ENCODE results near the gene ITPR1.

Gene ITPR1

DNA sequence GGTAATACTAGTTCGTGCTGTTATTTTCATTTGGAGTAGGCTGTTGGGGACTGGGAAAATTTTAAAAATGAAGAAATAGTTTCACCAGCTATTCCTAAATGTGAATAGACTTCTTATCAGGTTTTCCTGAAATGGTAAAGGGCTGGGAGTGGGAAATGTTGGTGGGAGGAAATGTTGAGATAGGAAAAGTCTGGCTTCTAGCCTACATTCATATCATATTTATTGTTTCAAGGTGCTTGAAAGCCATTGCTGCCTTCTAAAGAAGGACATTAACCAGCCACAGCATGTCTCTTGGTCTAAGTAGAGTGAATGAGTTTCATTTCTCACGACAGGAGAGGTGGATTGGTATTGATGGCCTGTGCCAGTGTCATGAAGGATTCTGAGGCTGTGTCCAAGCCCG, 288.9 kb downstream of the ITPR1 start:
- no peak for DNase-seq (ENCODE audit: low read depth)

DNA sequence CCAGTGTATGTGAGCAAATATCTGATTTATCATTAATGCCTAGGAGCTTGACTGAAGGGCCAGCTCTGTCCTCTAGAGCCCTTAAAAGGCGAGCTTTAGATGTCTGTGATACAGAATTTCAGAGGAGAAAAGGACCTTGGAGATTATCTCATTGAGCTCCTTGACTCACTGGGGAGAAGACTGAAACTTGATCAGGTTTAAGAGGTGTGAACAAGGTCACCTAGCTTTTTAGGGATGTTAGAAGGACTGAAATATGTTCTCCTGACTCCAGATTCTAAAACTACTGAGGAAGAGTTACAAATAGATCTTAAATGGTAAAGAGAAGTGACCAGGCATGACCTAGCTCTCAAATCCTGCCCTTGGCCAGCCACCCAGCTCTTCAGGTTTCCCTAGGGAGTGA, 292.4 kb downstream of the ITPR1 start:
- DNase-seq (ENCODE audit: low read depth) = no peak

DNA sequence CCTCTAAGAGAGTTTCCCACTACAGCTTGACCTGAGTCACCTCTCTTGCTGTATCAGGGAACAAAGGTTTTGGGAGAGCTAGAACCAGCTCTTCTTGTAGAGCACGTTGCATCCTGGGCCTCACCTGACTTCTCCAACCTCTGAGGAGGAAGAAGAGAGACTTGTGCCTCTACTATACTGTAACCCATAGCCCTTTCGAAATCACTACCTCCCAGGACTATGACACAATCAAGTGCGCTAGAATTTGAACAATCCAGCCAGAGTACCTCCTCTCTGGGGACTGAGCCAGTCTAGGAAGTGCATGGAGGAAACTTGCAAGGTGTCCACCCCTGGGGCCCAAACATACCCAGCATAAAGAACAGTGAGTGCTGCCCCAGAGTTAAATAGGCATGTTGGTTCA, 293.3 kb downstream of the ITPR1 start:
- no peak for DNase-seq (ENCODE audit: low read depth)

DNA sequence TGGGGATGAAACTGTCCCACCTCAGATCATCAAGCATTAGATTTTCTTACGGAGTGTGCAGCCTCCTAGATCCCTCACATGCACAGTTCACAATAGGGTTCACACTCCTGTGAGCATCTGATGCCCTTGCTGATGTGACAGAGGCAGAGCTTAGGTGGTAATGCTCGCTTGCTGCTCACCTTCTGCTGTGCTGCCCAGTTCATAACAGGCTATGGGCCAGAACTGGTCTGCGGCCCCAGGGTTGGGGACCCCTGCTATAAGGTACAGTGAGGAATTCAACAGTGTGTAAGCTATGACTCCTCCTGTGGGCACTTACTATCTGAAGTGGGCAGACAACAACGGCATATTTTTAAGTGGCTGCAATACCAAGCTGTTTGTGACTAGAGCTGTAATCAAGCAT, 298.2 kb downstream of the ITPR1 start:
- no peak for DNase-seq (ENCODE audit: low read depth)

DNA sequence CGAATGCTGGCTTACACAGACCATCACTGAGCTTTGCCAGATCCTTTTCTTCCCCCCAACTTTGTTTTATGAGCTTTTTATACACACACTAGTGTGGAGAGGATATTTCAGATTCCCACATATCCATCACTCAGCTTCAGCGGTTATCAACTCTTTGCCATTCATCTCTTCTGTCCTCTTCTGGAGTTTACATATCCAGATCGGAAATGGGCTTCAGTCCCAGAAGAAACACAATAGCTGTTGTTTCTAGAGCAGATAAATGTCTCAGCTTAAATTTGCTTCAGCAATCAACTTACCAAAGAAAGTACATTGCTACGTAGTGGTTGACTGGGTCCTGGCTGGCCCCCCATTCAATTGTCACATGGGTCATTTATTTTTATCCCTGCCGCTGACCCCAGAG, 300.2 kb downstream of the ITPR1 start:
- DNase-seq (ENCODE audit: low read depth) = no peak

DNA sequence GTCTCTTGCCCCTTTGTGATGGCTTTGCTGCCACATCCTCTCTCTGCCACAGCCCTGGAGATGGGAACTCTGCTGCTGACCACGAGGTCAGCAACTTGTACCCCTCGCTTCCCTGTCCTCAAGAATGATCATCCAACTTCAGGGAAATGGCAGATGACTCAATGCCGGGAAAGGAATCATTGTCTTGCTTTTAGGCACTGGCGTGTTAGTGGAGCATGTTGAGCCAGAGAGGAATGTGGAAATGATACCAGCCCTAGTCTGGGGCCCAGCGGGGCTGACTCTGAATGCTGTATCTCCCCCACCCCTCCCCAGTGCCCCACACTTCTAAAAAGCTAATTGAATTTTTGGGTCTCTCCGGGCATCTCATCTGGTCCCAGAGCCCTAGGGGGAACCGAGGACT, 301.2 kb downstream of the ITPR1 start:
- DNase-seq (ENCODE audit: low read depth) = no peak

DNA sequence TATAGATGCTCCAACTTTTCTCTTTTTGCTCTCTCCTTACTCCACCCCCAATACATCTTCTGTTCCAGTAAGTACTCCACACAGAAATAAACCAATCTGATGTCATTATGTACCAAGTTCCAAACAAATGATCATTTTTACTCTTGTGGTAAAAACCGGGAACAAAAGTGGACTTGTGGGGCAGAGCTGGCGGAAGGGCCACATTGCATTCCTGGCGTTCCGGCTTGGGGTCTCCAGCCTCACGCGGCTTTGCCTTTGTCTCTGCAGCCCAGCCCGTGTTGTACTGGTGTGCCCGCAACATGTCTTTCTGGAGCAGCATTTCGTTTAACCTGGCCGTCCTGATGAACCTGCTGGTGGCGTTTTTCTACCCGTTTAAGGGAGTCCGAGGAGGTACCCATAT, 301.6 kb downstream of the ITPR1 start:
- DNase-seq (ENCODE audit: low read depth) = no peak

DNA sequence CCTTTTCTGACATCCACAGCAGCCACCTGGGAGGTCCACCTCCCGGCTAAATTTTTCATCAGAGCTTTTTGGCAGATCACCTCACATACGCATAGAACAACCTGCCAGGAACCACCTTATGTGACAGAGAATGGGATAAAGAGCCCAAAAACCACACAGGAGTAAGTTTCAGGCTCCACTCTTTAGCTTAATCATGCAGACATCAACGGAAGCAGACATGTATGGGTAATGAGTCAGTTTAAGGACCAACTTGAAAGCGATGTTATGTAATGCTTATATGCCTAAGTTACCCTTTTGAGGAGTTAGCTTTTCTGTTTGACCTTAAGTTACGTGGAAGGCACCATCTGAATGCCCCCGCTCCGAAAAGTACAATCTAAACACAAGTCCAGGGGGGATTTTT, 302.8 kb downstream of the ITPR1 start:
- DNase-seq (ENCODE audit: low read depth) = peak; percentile 15

DNA sequence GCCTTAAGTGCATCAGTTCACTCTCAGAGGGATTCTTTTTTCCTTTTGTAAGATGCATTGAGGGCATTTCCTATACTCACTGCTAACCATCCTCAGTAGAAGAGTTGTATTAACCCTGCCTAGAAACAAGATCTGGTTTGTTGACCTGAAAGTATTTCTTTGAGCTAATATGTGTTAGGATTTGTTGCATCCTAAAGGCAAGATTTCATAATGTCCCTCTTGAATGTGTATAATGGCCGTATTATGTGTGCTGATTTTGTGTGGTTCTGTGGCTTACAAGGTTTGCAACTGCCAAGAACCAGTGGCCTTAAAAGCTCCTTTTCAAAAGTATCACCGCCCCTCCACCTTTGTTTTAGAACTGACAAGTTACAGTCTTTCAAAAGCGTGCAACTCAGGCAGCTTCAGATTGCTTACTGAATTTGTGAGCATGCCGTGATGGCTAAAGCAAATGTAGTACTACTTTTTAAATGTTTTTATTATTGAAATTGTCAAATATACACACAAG, 304.1 kb downstream of the ITPR1 start:
- no peak for DNase-seq (ENCODE audit: low read depth)

DNA sequence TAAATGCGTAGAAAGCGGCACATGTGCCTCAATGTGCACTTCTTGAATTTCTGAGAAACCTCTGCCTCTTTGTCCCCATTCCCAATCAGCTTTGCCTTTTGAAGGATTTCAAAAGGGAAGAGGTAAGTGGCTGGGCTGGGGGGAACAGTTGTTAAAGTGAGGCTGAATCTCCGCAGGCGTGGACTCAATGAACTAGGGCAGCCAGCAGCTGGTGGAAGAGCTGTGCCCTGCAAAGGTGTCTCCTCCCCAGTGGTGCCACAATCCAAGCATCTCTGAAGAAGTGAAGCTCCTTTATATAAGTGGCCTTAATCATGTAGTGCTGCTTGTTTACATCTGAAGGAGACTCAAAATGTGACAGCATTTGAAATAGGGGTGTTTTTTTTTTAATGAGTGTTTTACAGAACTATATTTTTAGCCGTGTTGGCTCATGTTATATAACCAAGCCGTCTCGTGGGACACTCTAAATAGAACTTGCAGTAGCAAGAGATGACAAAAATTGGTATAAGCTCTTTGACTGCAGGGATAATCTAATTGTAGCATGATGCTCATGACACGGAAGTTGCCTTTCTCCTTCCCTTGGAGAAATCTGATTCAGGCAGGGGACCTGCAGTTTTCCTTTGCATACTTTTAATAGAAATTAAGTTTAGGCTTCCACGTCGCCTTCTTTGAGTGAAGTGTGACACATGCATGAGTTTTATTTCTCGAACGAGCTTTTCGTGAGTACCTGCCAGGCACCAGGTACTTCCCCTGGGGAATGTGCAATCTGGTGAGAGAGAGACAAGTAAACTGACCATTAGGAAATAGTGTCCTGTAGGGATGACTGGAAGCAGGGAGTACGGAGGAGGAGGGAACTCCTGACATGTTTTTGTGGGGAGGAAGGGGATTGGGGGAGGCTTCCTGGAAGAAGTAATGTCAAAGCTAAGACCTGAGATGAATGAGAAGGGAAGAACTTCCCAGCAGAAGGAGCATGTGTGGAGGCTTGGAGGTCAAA, 306.4 kb downstream of the ITPR1 start:
- no peak for DNase-seq (ENCODE audit: low read depth)

DNA sequence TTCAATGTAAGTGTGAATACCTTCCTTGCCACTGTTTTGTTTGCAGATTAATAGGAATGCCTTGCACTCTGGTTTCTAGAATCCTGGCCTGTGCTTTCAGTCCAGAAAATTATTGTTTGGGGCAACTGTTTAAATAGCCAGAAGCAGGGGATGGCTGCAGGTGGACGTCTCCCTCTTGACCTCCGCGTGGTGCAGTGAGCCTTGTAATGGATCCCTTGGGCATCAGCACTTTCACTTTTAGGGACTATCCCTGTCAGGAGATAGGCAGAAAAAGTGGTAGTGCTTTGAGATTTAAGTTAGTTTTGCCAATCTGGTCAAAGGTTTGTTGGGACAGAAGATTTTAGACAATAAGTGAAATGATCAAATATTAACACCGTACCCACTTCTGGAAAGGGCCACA, 307.4 kb downstream of the ITPR1 start:
- no peak for DNase-seq (ENCODE audit: low read depth)

DNA sequence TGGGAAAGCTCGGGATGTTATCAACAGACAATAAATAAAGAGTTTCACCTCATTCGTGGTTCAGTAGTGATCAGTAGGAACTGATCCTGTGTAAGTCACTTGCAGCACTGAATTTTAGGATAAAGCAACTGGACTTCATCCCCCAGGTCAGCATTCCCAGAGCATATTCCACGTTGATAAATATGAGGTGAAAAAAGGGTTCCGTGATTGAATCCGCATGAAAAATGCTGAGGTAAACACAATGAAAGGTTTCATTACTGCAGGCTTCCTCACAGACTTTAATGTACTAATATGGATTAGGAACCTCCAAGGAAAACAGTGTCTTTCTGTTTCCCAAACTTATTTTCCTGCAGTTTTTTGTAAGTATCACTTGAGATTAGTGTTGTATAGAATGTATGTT, 308.7 kb downstream of the ITPR1 start:
- DNase-seq (ENCODE audit: low read depth) = no peak

DNA sequence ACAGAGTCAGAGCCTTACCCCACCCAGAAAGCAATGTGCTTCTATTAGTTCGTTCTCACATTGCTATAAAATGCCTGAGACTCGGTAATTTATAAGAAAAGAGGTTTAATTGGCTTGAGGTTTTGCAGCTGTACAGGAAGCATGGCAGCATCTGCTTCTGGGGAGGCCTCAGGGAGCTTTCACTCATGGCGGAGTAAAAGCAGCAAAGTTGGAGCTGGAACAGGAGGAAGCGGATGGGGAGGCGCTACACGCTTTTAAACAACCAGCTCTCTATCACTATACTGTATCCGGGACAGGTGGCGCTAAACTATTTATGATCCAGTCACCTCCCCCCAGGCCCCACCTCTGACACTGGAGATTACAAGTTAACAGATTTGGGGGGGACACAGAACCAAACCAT, 309.8 kb downstream of the ITPR1 start:
- no peak for DNase-seq (ENCODE audit: low read depth)

DNA sequence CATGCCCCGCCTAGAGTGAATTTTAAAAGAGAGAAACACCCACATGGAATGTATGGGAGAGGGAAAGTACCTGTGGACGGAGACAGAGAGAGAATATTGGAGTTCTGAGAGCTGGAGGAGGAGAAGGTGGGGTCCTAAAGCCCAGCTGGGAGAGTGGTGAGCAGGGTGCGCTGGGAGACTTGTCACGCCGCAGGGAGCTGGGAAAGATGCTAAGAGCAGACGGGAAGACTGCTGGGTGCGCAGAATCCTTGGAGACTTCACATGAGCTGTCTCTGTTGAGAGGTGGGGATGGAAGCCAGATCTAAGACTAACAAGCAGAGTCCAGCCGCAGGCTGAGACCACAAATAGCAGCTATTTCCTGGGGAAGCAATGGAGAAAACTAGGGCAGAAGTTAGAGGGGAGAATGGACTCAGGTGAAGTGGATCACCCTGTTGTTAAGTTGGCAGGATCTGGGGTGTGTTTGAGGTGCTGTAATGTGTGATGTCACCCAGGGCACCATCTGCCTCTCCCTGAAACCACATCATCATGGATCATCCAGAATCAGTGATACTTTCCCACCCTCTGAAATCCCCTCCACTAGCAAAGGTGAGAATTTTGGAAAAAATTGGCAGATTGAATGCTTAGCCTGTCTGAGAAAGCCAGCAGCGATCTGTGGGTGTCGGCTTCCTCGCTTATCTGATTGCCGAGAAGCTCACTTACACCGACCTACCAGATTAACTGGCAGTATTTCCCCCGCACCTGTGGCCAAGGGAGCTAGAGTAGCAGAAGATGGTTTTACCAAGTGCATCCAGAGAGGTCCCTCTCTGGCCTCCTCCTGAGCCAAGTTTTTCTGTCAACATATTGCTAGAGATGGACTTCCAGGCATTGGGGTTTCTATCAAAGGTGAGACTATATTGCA, 311.3 kb downstream of the ITPR1 start:
- no peak for DNase-seq (ENCODE audit: low read depth)

DNA sequence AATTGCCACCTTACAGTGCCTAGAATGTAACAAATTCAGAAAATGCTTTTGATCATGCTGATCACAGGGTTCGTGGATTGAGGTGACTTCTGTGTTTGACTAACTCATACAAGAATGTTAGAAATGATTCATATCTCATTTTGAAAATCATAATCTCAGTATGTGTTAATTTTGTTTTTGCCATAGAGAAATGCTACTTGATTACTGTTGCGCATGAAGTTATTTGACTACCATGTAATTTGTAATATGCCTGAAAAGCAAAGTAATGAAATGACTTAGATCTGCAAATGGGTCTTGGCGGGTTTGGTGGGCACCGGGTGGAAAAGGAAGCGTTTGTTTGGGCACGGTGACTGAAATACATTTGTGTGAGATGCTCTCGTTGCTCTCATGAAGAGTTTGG, 312.5 kb downstream of the ITPR1 start:
- DNase-seq (ENCODE audit: low read depth) = no peak

DNA sequence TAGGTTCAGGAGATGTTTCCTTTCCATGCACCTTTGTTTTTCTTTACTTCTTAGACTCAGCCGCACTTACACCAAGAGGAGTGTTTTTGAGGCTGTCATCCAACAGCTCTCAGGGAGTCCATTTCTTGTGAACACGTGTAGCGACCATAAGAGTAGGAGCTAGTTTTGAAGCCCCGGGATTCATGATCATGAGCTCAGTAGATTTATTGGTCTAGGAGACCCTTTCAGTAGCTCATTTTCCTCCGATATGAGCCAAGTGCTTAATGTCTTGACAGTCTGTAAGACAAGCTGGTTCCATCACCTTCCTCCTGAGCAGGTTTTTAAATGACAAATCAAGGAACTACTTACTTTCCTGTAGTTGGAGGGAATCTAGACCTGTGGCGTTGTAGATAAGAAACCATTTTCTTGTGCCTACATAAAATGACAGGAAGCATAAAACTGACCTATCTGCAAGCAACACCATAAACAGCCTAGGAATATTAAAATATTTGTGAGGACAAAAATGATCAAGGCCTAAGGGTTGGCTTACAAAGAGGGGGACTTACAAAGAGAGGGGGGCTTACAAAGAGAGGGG, 313.5 kb downstream of the ITPR1 start:
- DNase-seq (ENCODE audit: low read depth) = no peak

DNA sequence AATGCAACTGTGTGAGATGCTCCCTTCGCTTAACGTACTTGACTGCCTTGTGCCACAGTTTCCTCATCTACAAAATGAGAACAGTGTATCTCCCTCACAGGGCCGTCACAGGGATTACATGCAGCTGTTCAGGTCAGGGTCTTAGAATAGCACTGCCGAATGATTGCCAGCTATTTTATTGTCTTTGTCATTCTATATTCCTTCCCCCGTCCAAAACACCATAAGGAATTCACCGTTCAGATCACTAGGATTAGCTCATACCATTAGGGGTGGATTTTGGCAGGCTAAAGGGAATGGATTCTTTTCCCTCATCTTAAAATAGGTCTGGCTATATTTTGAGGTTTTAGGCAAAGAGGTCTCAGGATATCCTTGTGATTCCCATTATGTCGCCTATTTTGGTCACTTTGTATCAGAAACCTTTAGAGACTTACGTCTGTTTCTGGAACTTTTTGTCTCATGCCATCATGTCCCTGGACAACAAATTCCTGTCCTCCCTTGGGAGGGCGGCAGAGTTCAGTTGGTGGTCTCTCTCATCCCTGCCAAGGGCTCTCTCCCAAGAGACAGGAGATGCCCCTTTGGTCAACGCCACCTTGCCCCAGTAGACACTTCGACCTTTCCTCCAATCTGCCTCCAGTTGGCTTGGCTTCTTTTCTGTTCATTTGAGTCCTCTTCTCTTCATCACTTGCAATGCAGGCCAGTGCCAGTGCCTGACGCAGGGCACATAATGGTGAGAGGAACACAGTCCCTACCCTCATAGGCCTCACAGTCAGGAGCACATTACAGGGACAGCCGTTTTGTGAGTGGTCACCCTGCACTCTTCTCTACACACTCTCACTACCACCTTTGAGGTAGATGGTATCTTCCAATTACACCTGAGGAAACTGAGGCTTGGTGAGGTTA, 314.5 kb downstream of the ITPR1 start:
- no peak for DNase-seq (ENCODE audit: low read depth)

DNA sequence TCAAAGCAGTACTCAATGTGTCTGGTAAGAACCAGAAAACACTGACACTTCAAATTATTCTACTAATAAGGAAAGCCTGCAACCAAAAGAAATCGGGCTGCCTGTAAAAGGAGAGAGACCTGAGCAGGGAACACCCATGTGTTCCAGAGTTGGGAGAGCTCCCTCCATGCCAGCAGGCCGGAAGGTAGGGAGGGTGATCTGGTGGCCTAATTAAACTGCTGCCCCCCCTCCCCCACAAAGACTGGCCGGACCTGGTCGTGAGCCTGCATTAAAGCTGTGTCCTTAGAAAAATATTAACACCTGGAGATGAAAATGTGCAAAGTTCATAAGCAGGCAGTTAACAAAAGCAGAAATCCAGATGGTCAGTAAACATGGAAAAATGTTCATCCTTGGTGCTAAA, 315.5 kb downstream of the ITPR1 start:
- DNase-seq (ENCODE audit: low read depth) = no peak

DNA sequence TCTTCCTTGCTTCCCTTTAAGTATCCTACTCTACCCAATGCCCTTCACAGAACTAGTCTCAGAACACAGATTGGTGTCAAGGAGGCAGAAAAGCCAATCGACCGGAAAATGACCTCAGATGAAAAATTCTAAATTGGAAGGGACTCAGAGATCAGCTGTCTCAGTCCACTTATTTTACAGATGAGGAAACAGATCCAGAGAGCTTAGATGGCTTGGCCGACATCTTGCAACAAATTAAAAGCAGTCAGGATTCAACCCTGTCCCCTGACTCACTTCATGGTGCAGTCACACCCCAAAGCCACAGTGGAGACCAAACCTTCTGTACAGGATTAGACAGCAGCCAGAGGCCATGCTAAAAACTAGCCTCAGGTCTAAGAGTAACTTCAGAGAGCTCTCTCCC, 316.8 kb downstream of the ITPR1 start:
- DNase-seq (ENCODE audit: low read depth) = no peak

DNA sequence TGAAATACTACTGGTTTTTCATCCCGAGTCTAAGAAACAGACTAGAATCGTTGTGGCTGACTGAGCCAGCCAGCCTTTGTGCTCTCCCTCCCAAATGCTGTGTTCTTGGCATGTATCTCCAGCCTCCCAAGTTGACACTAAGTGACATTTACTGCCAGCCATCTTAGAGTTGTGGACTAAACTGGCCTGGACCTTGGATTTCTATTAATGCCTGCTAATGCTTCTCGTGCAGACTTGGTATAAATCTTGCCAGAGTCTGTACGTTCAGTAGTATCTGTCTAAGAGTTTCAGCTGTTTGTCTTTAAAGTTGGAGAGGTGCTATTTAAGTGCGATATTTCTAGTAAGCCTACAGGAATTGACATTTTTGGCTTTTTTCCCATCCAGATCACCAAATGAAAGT, 319.4 kb downstream of the ITPR1 start:
- DNase-seq (ENCODE audit: low read depth) = no peak

DNA sequence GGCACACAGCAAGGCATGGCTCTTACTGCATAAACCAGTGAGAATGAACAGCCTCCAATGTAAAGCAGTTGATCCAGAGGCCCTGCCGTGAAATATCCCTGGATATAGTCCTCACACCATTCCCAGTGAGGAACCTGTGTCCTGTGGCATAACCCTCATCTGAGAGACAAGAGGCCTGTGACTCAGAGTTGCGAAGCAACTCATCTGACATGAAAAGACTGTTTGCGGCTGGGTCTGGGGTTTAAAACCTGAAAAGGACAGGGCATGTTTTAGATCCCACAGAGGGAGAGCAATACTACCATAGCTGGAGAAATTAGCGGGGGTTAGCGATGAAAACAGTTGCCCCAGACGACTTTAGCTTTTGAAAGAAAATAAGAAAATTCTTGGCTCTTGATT, 320.8 kb downstream of the ITPR1 start:
- DNase-seq (ENCODE audit: low read depth) = no peak

Measured in ELR (cell line).